Stimulated activated CD4-positive, alpha-beta T cell treated with anti-CD3 and anti-CD28 coated beads, TNF-alpha, amount 100 ng/mL, for 1 hour (primary cell): ENCODE data around the gene CLASP1.
A peak's percentile ranks its signal among the peaks of the same experiment; 100 is the strongest.
"Not testable (repeated sequence)": the region's sequence is repeated elsewhere in the genome, so short reads cannot be mapped to it uniquely, and the experiment has no call there.

Experiments used
- DNase-seq, 3 donors: peaks; one replicate each; pipeline ENCODE4 v3.0.0-alpha.2; 2020; ENCODE audit warnings: low read depth in 3 of 3, low spot score in 1 of 3

CLASP1 gene

GRCh38 chr2:121663434-121663833, 14.2 kb upstream of the CLASP1 start:
- no peak for DNase-seq

- DNase-seq = no peak
Measured at GRCh38 chr2:121662656-121663055, 13.4 kb upstream of the CLASP1 start.

GRCh38 chr2:121659933-121660332, 10.7 kb upstream of the CLASP1 start:
- no peak for DNase-seq

- DNase-seq = not testable (repeated sequence)
Measured at GRCh38 chr2:121658393-121658792, 9.1 kb upstream of the CLASP1 start.

GRCh38 chr2:121653035-121653434, 3.8 kb upstream of the CLASP1 start:
- DNase-seq = no peak

GRCh38 chr2:121650315-121650930, 1.2 kb upstream of the CLASP1 start:
- peak in 1 of 3 donors; percentile 4 for DNase-seq

GRCh38 chr2:121649596-121650314, 493 bp upstream of the CLASP1 start:
- DNase-seq = peak; percentile 84 to 93 (median 89)

- DNase-seq = peak in 2 of 3 donors; percentile 4 to 31
Measured at GRCh38 chr2:121648206-121649148, 785 bp downstream of the CLASP1 start.

- no peak for DNase-seq
Measured at GRCh38 chr2:121647396-121647795, 1.9 kb downstream of the CLASP1 start.

- DNase-seq = no peak
Measured at GRCh38 chr2:121644715-121645114, 4.5 kb downstream of the CLASP1 start.

- DNase-seq = no peak
Measured at GRCh38 chr2:121643877-121644276, 5.4 kb downstream of the CLASP1 start.

GRCh38 chr2:121640380-121641316, 8.6 kb downstream of the CLASP1 start:
- no peak for DNase-seq

GRCh38 chr2:121639846-121640245, 9.4 kb downstream of the CLASP1 start:
- not testable (repeated sequence) for DNase-seq

- no peak for DNase-seq
Measured at GRCh38 chr2:121638333-121638732, 10.9 kb downstream of the CLASP1 start.

GRCh38 chr2:121635371-121635770, 13.9 kb downstream of the CLASP1 start:
- no peak for DNase-seq

GRCh38 chr2:121634354-121635307, 14.6 kb downstream of the CLASP1 start:
- DNase-seq = no peak

GRCh38 chr2:121633463-121633862, 15.8 kb downstream of the CLASP1 start:
- no peak for DNase-seq

GRCh38 chr2:121627525-121628050, 21.7 kb downstream of the CLASP1 start:
- DNase-seq = no peak
